ENCODE measurements around the gene MCF2L2.

- TF ChIP-seq, protein P1, sequence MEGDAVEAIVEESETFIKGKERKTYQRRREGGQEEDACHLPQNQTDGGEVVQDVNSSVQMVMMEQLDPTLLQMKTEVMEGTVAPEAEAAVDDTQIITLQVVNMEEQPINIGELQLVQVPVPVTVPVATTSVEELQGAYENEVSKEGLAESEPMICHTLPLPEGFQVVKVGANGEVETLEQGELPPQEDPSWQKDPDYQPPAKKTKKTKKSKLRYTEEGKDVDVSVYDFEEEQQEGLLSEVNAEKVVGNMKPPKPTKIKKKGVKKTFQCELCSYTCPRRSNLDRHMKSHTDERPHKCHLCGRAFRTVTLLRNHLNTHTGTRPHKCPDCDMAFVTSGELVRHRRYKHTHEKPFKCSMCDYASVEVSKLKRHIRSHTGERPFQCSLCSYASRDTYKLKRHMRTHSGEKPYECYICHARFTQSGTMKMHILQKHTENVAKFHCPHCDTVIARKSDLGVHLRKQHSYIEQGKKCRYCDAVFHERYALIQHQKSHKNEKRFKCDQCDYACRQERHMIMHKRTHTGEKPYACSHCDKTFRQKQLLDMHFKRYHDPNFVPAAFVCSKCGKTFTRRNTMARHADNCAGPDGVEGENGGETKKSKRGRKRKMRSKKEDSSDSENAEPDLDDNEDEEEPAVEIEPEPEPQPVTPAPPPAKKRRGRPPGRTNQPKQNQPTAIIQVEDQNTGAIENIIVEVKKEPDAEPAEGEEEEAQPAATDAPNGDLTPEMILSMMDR (IDR thresholded peaks at IDR 0.05), result no peak
- TF ChIP-seq POLR2A (IDR thresholded peaks at IDR 0.05), result no peak
These were observed 246.3 kb downstream of the MCF2L2 start for GRCh38 chr3:183182073-183182472.
